Adrenal gland (tissue), 12 donors: ENCODE measurements around the gene PPP1R12B. TPM values are rescaled to one million over a fixed set of nuclear protein-coding genes. Genes with fewer than 3 reads are reported as not detected.
"Not testable (repeated sequence)": the region's sequence is repeated elsewhere in the genome, so short reads cannot be mapped to it uniquely, and the experiment has no call there.

Experiments
- DNase-seq, 7 donors: peaks; one replicate each; pipeline ENCODE4 v3.0.0-alpha.2; 2019 to 2020
- H3K27ac ChIP-seq, 5 donors: fragments of 200-600 bp; sonication (generic) in 4 of 5; 1 replicate in 3 of 5; 2 replicates in 2 of 5; pipeline versions ENCODE4 v1.5.1 to v1.8.0; 2016 to 2020; ENCODE audit warnings: mild to moderate bottlenecking in 1 of 5
- H3K27me3 ChIP-seq: fragments of 200-600 bp; 2 replicates; pipeline ENCODE4 v1.8.0; 2021
- H3K36me3 ChIP-seq, 2 donors: fragments of 200-600 bp; replicated peaks in 1 of 2; 1 replicate in 1 of 2; 2 replicates in 1 of 2; pipeline versions ENCODE4 v1.5.1 to v1.8.0; 2018 to 2022
- H3K4me1 ChIP-seq, 2 donors: fragments of 200-600 bp; replicated peaks in 1 of 2; 1 replicate in 1 of 2; 2 replicates in 1 of 2; pipeline versions ENCODE4 v1.5.1 to v1.8.0; 2018 to 2021
- H3K4me3 ChIP-seq, 4 donors: fragments of 200-600 bp; sonication (generic) in 3 of 4; one replicate each; pipeline ENCODE4 v1.5.1; 2016 to 2018
- H3K9me3 ChIP-seq, 3 donors: fragments of 200-600 bp; sonication (generic) in 1 of 3; replicated peaks in 1 of 3; 1 replicate in 2 of 3; 2 replicates in 1 of 3; pipeline versions ENCODE4 v1.5.1 to v1.8.0; 2016 to 2021
- CTCF ChIP-seq, 6 experiments: fragments of 450-650 bp in 4 of 6; fragments of 200-600 bp in 2 of 6; sonication (generic) in 1 of 6; IDR thresholded peaks; 1 replicate in 5 of 6; 2 replicates in 1 of 6; pipeline versions ENCODE4 v1.5.1 to v1.8.0; 2016 to 2021; ENCODE audit warnings: antibody characterized with exemption in 6 of 6, mild to moderate bottlenecking in 2 of 6, moderate library complexity in 1 of 6
- POLR2A ChIP-seq, 2 donors: fragments of 450-650 bp; IDR thresholded peaks; one replicate each; pipeline ENCODE4 v1.6.1; 2017; ENCODE audit warnings: antibody characterized with exemption in 2 of 2, mild to moderate bottlenecking in 2 of 2, moderate library complexity in 1 of 2
- WGBS, 4 donors: extraction: QIAGEN DNeasy Blood & Tissue Kit in 2 of 4; methylation state at CpG; one replicate each; pipeline versions ENCODE4 v1.1.5 to v1.1.7; 2013 to 2017; 5-methylcytosine and 5-hydroxymethylcytosine counted together
- intact Hi-C, 2 donors: fragments of 100-400 bp; cut with DNase I; formaldehyde crosslinking; loops; one replicate each; pipeline versions ENCODE4 v1.14.1 to v1.15.0; 2022 to 2023
- polyA plus RNA-seq, 3 donors: library from polyadenylated mRNA; stranded (reverse); fragments of 200-250 nt in 2 of 3; fragments of 350-450 nt in 1 of 3; fragmentation: Illumina TruSeq in 1 of 3; extraction: RNeasy Lipid Tissue Mini Kit (QIAGEN cat#74804) in 1 of 3; gene quantifications; one replicate each; pipeline ENCODE4 v1.2.3, GENCODE V29; 2013 to 2014
- total RNA-seq, 9 donors: library from RNA; depleted of rRNA in 4 of 9; stranded (reverse); fragments of >200 nt in 4 of 9; fragments of 120-200 nt in 1 of 9; fragmentation: NEBNext Ultra II Directional in 1 of 9; extraction: Animal tissue kit (Norgen Biotek cat#: 25700) in 1 of 9; gene quantifications; one replicate each; pipeline versions ENCODE4 v1.1.0 to v1.2.4, GENCODE V29; 2013 to 2023
- donor health status: healthy with polysubstance abuse.
- donor health status: Bipolar disorder and iron deficiency.
- donor health status: DM: yes; HTN: yes; CAD: no.
- donor health status: DM: no; HTN: no; CAD: no.
- donor health status: DM: no; HTN: no; CAD: no.
- donor health status: DM: yes; HTN: yes; CAD: no.

The PPP1R12B gene
- total and polyA plus RNA-seq, 12 donors, result 3.0 to 43.9 (median 19.8) TPM

- no peak for DNase-seq
- intact Hi-C loops, result no loop called here
- H3K9me3 ChIP-seq, result no peaks in the 10 kb centered on the region
- no peak overlapping the region for H3K4me3 ChIP-seq
- H3K27ac ChIP-seq, result no peak overlapping the region
- H3K27me3 ChIP-seq, result no peaks in the 10 kb centered on the region
- H3K36me3 ChIP-seq, result no peaks in the 10 kb centered on the region
- TF ChIP-seq POLR2A (IDR thresholded peaks at IDR 0.05), result no peak
- no peak for TF ChIP-seq CTCF (IDR thresholded peaks at IDR 0.05)
- no peaks in the 10 kb centered on the region for H3K4me1 ChIP-seq
Observed at GRCh38 chr1:202397256-202397655, 48.8 kb downstream of the PPP1R12B start.

GRCh38 chr1:202398439-202398838 lies 49.9 kb downstream of the PPP1R12B start:
- H3K4me1 ChIP-seq, DNase-seq, H3K27me3 ChIP-seq, H3K4me3 ChIP-seq, H3K36me3 ChIP-seq, intact Hi-C loops, H3K9me3 ChIP-seq, H3K27ac ChIP-seq: not testable (repeated sequence)
- 85 to 93% (median 90%) methylated on average over 1 of the region's 1 CpG for WGBS, 4 donors

GRCh38 chr1:202401771-202402170 lies 53.3 kb downstream of the PPP1R12B start:
- DNase-seq, H3K9me3 ChIP-seq, H3K4me1 ChIP-seq, H3K4me3 ChIP-seq, H3K27me3 ChIP-seq, H3K27ac ChIP-seq, H3K36me3 ChIP-seq, intact Hi-C loops: not testable (repeated sequence)
- WGBS, 4 donors, result 71 to 80% (median 74%) methylated on average over 1 of the region's 1 CpG

- intact Hi-C loops, result not testable (repeated sequence)
- 91 to 97% (median 92%) methylated on average over 2 of the region's 2 CpGs for WGBS, 4 donors
Observed at GRCh38 chr1:202403381-202403780, 54.9 kb downstream of the PPP1R12B start.

GRCh38 chr1:202405928-202406327 lies 57.4 kb downstream of the PPP1R12B start:
- 94 to 100% (median 96%) methylated on average over 1 of the region's 1 CpG for WGBS, 4 donors
- intact Hi-C loops, result no loop called here
- H3K27me3 ChIP-seq, result no peaks in the 10 kb centered on the region
- peaks cover 11 to 23% of the 10 kb centered on the region in 2 donors for H3K4me1 ChIP-seq
- no peaks in the 10 kb centered on the region for H3K9me3 ChIP-seq
- peak in 2 of 7 donors; percentile 18 to 28 for DNase-seq
- TF ChIP-seq CTCF (IDR thresholded peaks at IDR 0.05) (no peak), POLR2A (IDR thresholded peaks at IDR 0.05) (no peak)
- H3K27ac ChIP-seq, result no peak overlapping the region
- no peak overlapping the region for H3K4me3 ChIP-seq
- H3K36me3 ChIP-seq, result no peaks in the 10 kb centered on the region

More at GRCh38 chr1:202403381-202403780, 54.9 kb downstream of the PPP1R12B start:
- H3K9me3 ChIP-seq, H3K36me3 ChIP-seq, H3K27me3 ChIP-seq, H3K27ac ChIP-seq, DNase-seq, H3K4me3 ChIP-seq: not testable (repeated sequence)
- peaks cover 0 to 13% of the 10 kb centered on the region in 2 donors for H3K4me1 ChIP-seq

GRCh38 chr1:202406896-202407295 lies 58.4 kb downstream of the PPP1R12B start:
- H3K27ac ChIP-seq, result not testable (repeated sequence)

GRCh38 chr1:202407378-202407777 lies 58.9 kb downstream of the PPP1R12B start:
- H3K4me3 ChIP-seq, H3K27ac ChIP-seq, H3K9me3 ChIP-seq, H3K36me3 ChIP-seq, DNase-seq, H3K27me3 ChIP-seq, intact Hi-C loops: not testable (repeated sequence)
- peaks cover 19 to 35% of the 10 kb centered on the region in 2 donors for H3K4me1 ChIP-seq
- WGBS, 4 donors, result 69 to 94% (median 86%) methylated on average over 2 of the region's 2 CpGs

More at GRCh38 chr1:202406896-202407295, 58.4 kb downstream of the PPP1R12B start:
- H3K27me3 ChIP-seq, H3K36me3 ChIP-seq, H3K9me3 ChIP-seq, H3K4me3 ChIP-seq, DNase-seq, intact Hi-C loops: not testable (repeated sequence)
- H3K4me1 ChIP-seq, result peaks cover 14 to 33% of the 10 kb centered on the region in 2 donors
- WGBS, 4 donors, result 60 to 66% (median 64%) methylated on average over 2 of the region's 2 CpGs

- not testable (repeated sequence) for H3K9me3 ChIP-seq, H3K27me3 ChIP-seq, H3K4me3 ChIP-seq, H3K36me3 ChIP-seq
- DNase-seq, result peak in 4 of 7 donors; percentile 18 to 60 (median 22)
- Histone ChIP-seq H3K27ac (peak overlapping the region in 2 of 5 donors; percentile 51 to 66), H3K4me1 (peaks cover 20 to 35% of the 10 kb centered on the region in 2 donors)
- 69 to 100% (median 77%) methylated on average over 1 to 2 of the region's 2 CpGs for WGBS, 4 donors
- intact Hi-C loops, result loop anchor here in 1 of 2 donors (10.0 kb wide), 1 partner anchor 65 kb away; the partner anchor contains the start of genes PPP1R12B and UBE2T
Observed at GRCh38 chr1:202410251-202410650, 61.8 kb downstream of the PPP1R12B start.

GRCh38 chr1:202410854-202411357 lies 62.4 kb downstream of the PPP1R12B start:
- Histone ChIP-seq H3K4me1 (peaks cover 20 to 35% of the 10 kb centered on the region in 2 donors), H3K27ac (peak overlapping the region in 4 of 5 donors; percentile 3 to 51 (median 23))
- not testable (repeated sequence) for H3K36me3 ChIP-seq, H3K27me3 ChIP-seq, H3K9me3 ChIP-seq, H3K4me3 ChIP-seq
- DNase-seq, result peak in 1 of 7 donors; percentile 18
- intact Hi-C loops, result loop anchor here in 1 of 2 donors (10.0 kb wide), 1 partner anchor 66 kb away; the partner anchor contains the start of genes PPP1R12B and UBE2T
- WGBS, 4 donors, result 25 to 37% (median 32%) methylated on average over 5 of the region's 5 CpGs
